ENCODE data around the gene EIF3B. TPM values are rescaled to one million over a fixed set of nuclear protein-coding genes. Genes with fewer than 3 reads are reported as not detected.

The EIF3B gene
- total RNA-seq, 1 experiment from 2014 or later, result 306 TPM

DNA sequence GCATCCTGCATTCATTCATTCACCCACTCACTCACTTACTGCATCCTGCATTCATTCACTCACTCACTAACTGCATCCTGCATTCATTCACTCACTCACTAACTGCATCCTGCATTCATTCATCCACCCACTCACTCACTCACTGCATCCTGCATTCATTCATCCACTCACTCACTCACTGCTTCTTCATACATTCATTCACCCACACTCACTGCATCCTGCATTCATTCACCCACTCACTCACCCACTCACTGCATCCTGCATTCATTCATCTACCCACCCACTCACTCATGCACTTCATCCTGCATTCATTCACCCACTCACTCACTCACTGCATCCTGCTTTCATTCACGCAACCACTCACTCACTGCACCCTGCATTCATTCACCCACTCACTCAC lies 38.8 kb upstream of the EIF3B start:
- no TSS peak for BruUV-seq (replicated peaks)
- Mint-ChIP-seq H3K27me3 (ENCODE audit: insufficient read depth, unreplicated experiment) (no peaks in the 10 kb centered on the region), H3K4me3 (ENCODE audit: unreplicated experiment) (no peak overlapping the region), H3K9me3 (ENCODE audit: unreplicated experiment) (no peaks in the 10 kb centered on the region), H3K4me1 (ENCODE audit: low read depth, unreplicated experiment) (peaks cover 10% of the 10 kb centered on the region), H3K27ac (ENCODE audit: unreplicated experiment) (no peak overlapping the region), H3K36me3 (ENCODE audit: insufficient read depth, unreplicated experiment) (peaks cover 7% of the 10 kb centered on the region)
- Histone ChIP-seq H3K9me3 (no peaks in the 10 kb centered on the region), H3K36me3 (ENCODE audit: control insufficient read depth, insufficient read depth, low read length) (no peaks in the 10 kb centered on the region), H3K4me3 (ENCODE audit: low read depth, low read length) (no peak overlapping the region), H3K27me3 (replicated peaks; ENCODE audit: control insufficient read depth, insufficient read depth, low read length) (no peaks in the 10 kb centered on the region), H3K4me1 (peaks cover 16% of the 10 kb centered on the region)
- intact Hi-C loops (cut with micrococcal nuclease; ENCODE audit: unreplicated experiment), result no loop called here
- ChIA-PET CTCF (no interaction called here), POLR2A (no interaction called here)
- TF ChIP-seq CTCF (IDR thresholded peaks at IDR 0.05; ENCODE audit: insufficient read depth in 1 of 2, low read depth in 1 of 2, low read length in 1 of 2, severe bottlenecking in 1 of 2, unreplicated experiment in 1 of 2), result no peak
- DNase-seq, result no peak

- Mint-ChIP-seq H3K27me3 (ENCODE audit: insufficient read depth, unreplicated experiment) (no peaks in the 10 kb centered on the region), H3K36me3 (ENCODE audit: insufficient read depth, unreplicated experiment) (peaks cover 7% of the 10 kb centered on the region), H3K9me3 (ENCODE audit: unreplicated experiment) (no peaks in the 10 kb centered on the region), H3K4me1 (ENCODE audit: low read depth, unreplicated experiment) (peaks cover 10% of the 10 kb centered on the region), H3K4me3 (ENCODE audit: unreplicated experiment) (no peak overlapping the region), H3K27ac (ENCODE audit: unreplicated experiment) (no peak overlapping the region)
- Histone ChIP-seq H3K36me3 (ENCODE audit: control insufficient read depth, insufficient read depth, low read length) (no peaks in the 10 kb centered on the region), H3K27me3 (replicated peaks; ENCODE audit: control insufficient read depth, insufficient read depth, low read length) (no peaks in the 10 kb centered on the region), H3K4me1 (peaks cover 13% of the 10 kb centered on the region), H3K9me3 (no peaks in the 10 kb centered on the region), H3K4me3 (ENCODE audit: low read depth, low read length) (no peak overlapping the region)
- no peak for DNase-seq
- ChIA-PET POLR2A (no interaction called here), CTCF (no interaction called here)
- no peak for TF ChIP-seq CTCF (IDR thresholded peaks at IDR 0.05; ENCODE audit: insufficient read depth in 1 of 2, low read depth in 1 of 2, low read length in 1 of 2, severe bottlenecking in 1 of 2, unreplicated experiment in 1 of 2)
- BruUV-seq (replicated peaks), result no TSS peak
- intact Hi-C loops (cut with micrococcal nuclease; ENCODE audit: unreplicated experiment), result no loop called here
Measured at GRCh38 chr7:2316578-2316977, 38.0 kb upstream of the EIF3B start.

DNA sequence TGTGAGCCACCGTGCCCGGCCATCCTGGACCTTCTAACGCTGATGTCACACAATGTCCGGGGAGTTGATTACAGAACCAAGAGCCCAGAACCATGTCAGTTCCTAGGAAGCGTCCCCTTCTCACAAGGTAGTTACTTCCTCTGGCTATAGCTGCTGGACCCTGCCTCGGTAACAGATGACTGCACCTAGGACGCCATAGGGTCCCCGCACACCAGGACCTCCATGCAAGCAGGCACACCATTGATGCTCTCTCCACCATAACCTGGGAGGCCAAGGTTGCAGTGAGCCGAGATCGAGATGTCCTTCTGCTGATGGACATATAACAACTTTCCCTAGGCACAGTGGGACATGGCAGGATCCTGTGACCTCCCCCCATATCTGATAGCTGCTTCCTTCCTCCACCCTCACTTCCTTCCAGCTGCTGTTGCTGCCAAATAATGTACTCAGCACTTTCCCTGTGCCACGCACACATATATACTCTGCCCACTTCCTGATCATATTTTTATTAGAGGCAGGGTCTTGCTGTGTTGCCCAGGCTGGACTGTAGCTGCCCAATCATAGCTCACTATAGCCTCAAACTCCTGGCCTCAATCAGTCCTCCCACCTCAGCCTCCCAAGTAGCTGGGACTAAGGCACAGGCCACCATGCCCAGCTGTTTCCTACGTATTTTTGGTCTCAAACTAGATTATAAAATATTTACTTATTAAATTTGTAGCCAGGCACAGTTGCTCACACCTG lies 36.9 kb upstream of the EIF3B start:
- Mint-ChIP-seq H3K9me3 (ENCODE audit: unreplicated experiment) (no peaks in the 10 kb centered on the region), H3K36me3 (ENCODE audit: insufficient read depth, unreplicated experiment) (peaks cover 7% of the 10 kb centered on the region), H3K4me1 (ENCODE audit: low read depth, unreplicated experiment) (peaks cover 1% of the 10 kb centered on the region), H3K27ac (ENCODE audit: unreplicated experiment) (no peak overlapping the region), H3K27me3 (ENCODE audit: insufficient read depth, unreplicated experiment) (no peaks in the 10 kb centered on the region), H3K4me3 (ENCODE audit: unreplicated experiment) (no peak overlapping the region)
- intact Hi-C loops (cut with micrococcal nuclease; ENCODE audit: unreplicated experiment), result no loop called here
- H3K36me3 ChIP-seq (ENCODE audit: control insufficient read depth, insufficient read depth, low read length), result no peaks in the 10 kb centered on the region
- H3K9me3 ChIP-seq, result no peaks in the 10 kb centered on the region
- no TSS peak for BruUV-seq (replicated peaks)
- ChIA-PET POLR2A (no interaction called here), CTCF (interaction anchor here (0.6 to 0.7 kb wide), 2 partner anchors 60 to 90 kb away, joined by 4 to 8 read pairs; no protein-coding TSS in a partner anchor)
- no peak for DNase-seq
- H3K4me1 ChIP-seq, result peaks cover 4% of the 10 kb centered on the region
- H3K4me3 ChIP-seq (ENCODE audit: low read depth, low read length), result no peak overlapping the region
- TF ChIP-seq CTCF (IDR thresholded peaks at IDR 0.05; ENCODE audit: insufficient read depth in 1 of 2, low read depth in 1 of 2, low read length in 1 of 2, severe bottlenecking in 1 of 2, unreplicated experiment in 1 of 2), result no peak
- no peaks in the 10 kb centered on the region for H3K27me3 ChIP-seq (replicated peaks; ENCODE audit: control insufficient read depth, insufficient read depth, low read length)

Data from Caco-2 (cell line).